Activated CD8-positive, alpha-beta memory T cell treated with anti-CD3 and anti-CD28 coated beads, Interleukin-2, amount 10 ng/mL, durations not matched to agents 7 days and 5 days (primary cell): ENCODE results near the gene COPS6. TPM values are rescaled to one million over a fixed set of nuclear protein-coding genes. Genes with fewer than 3 reads are reported as not detected.
A peak's percentile ranks its signal among the peaks of the same experiment; 100 is the strongest.

ENCODE experiments used
- ATAC-seq: fragments of 150-1000 bp; cut with Tn5 transposase; one replicate; pipeline ENCODE4 v1.10.0; 2021; ENCODE audit warnings: moderate library complexity
- CTCF ChIA-PET: fragments of 350-600 bp; sonication (Branson Sonifier 250); formaldehyde crosslinking; loops from one replicate; lab custom pipeline; 2021; ENCODE audit warnings: antibody characterized with exemption; lab: Charles Lee
- DNase-seq: peaks from one replicate; pipeline ENCODE4 v3.0.0-alpha.2; 2020
- H3K27ac Mint-ChIP-seq: one replicate; pipeline ENCODE4 v1.8.0; 2021; ENCODE audit warnings: mild to moderate bottlenecking, mixed read lengths
- H3K27me3 Mint-ChIP-seq: one replicate; pipeline ENCODE4 v1.8.0; 2021; ENCODE audit warnings: mixed read lengths
- H3K36me3 Mint-ChIP-seq: one replicate; pipeline ENCODE4 v1.8.0; 2021; ENCODE audit warnings: mild to moderate bottlenecking, mixed read lengths
- H3K4me1 Mint-ChIP-seq: one replicate; pipeline ENCODE4 v1.8.0; 2021; ENCODE audit warnings: mixed read lengths
- H3K4me3 Mint-ChIP-seq: one replicate; pipeline ENCODE4 v1.8.0; 2021; ENCODE audit warnings: mild to moderate bottlenecking, moderate library complexity, mixed read lengths
- H3K9me3 Mint-ChIP-seq: one replicate; pipeline ENCODE4 v1.8.0; 2022; ENCODE audit warnings: low read depth, mixed read lengths
- total RNA-seq, 2 experiments: library from RNA; stranded (reverse); gene quantifications; one replicate each; pipeline ENCODE4 v1.2.3, GENCODE V29; 2021

Gene COPS6
- total RNA-seq, 2 experiments from 2014 or later = 81.2 to 90.8 TPM

- ATAC-seq (no peak), DNase-seq (no peak)
- Mint-ChIP-seq H3K4me1 (no peaks in the 10 kb centered on the region), H3K27ac (no peak overlapping the region), H3K27me3 (no peaks in the 10 kb centered on the region), H3K4me3 (no peak overlapping the region), H3K9me3 (peaks cover 5% of the 10 kb centered on the region), H3K36me3 (peaks cover 43% of the 10 kb centered on the region)
- CTCF ChIA-PET = interaction anchor here (0.8 kb wide), 1 partner anchor 68 kb away, joined by 3 read pairs; no protein-coding TSS in a partner anchor
Measured at GRCh38 chr7:100065452-100066186, 23.1 kb upstream of the COPS6 start.

GRCh38 chr7:100066953-100067352, 21.8 kb upstream of the COPS6 start:
- H3K9me3 Mint-ChIP-seq = peaks cover 18% of the 10 kb centered on the region
- no peak for ATAC-seq
- CTCF ChIA-PET = interaction anchor here (1.2 to 1.5 kb wide), 3 partner anchors 9 to 63 kb away, joined by 4 to 5 read pairs (median 5); no protein-coding TSS in a partner anchor
- peaks cover 54% of the 10 kb centered on the region for H3K36me3 Mint-ChIP-seq
- H3K27ac Mint-ChIP-seq = no peak overlapping the region
- DNase-seq = no peak
- H3K27me3 Mint-ChIP-seq = no peaks in the 10 kb centered on the region
- no peak overlapping the region for H3K4me3 Mint-ChIP-seq
- H3K4me1 Mint-ChIP-seq = no peaks in the 10 kb centered on the region

GRCh38 chr7:100069991-100070390, 18.8 kb upstream of the COPS6 start:
- Mint-ChIP-seq H3K36me3 (peaks cover 72% of the 10 kb centered on the region), H3K4me1 (no peaks in the 10 kb centered on the region), H3K27ac (no peak overlapping the region), H3K4me3 (no peak overlapping the region), H3K27me3 (no peaks in the 10 kb centered on the region), H3K9me3 (peaks cover 26% of the 10 kb centered on the region)
- CTCF ChIA-PET = interaction anchor here (1.2 to 1.3 kb wide), 3 partner anchors 9 to 61 kb away, joined by 3 to 5 read pairs (median 3); partner anchors contain the start of gene ZNF3
- DNase-seq (no peak), ATAC-seq (no peak)

- Mint-ChIP-seq H3K4me1 (no peaks in the 10 kb centered on the region), H3K36me3 (peaks cover 78% of the 10 kb centered on the region), H3K27ac (no peak overlapping the region), H3K27me3 (no peaks in the 10 kb centered on the region), H3K4me3 (no peak overlapping the region), H3K9me3 (peaks cover 26% of the 10 kb centered on the region)
- CTCF ChIA-PET = interaction anchor here (1.1 to 1.5 kb wide), 5 partner anchors 10 to 77 kb away, joined by 3 read pairs; partner anchors contain the start of gene ZNF3
- DNase-seq (no peak), ATAC-seq (no peak)
Measured at GRCh38 chr7:100071018-100071723, 17.6 kb upstream of the COPS6 start.

- H3K9me3 Mint-ChIP-seq = peaks cover 26% of the 10 kb centered on the region
- H3K4me1 Mint-ChIP-seq = no peaks in the 10 kb centered on the region
- H3K27ac Mint-ChIP-seq = no peak overlapping the region
- CTCF ChIA-PET = no interaction called here
- no peaks in the 10 kb centered on the region for H3K27me3 Mint-ChIP-seq
- ATAC-seq (no peak), DNase-seq (no peak)
- peaks cover 83% of the 10 kb centered on the region for H3K36me3 Mint-ChIP-seq
- H3K4me3 Mint-ChIP-seq = no peak overlapping the region
Measured at GRCh38 chr7:100072462-100072861, 16.3 kb upstream of the COPS6 start.

GRCh38 chr7:100074841-100075240, 13.9 kb upstream of the COPS6 start:
- no peak overlapping the region for H3K4me3 Mint-ChIP-seq
- no peak overlapping the region for H3K27ac Mint-ChIP-seq
- H3K27me3 Mint-ChIP-seq = no peaks in the 10 kb centered on the region
- H3K9me3 Mint-ChIP-seq = peaks cover 26% of the 10 kb centered on the region
- CTCF ChIA-PET = interaction anchor here (1.4 kb wide), 1 partner anchor 80 kb away, joined by 4 read pairs; no protein-coding TSS in a partner anchor
- ATAC-seq (no peak), DNase-seq (no peak)
- H3K4me1 Mint-ChIP-seq = peaks cover 8% of the 10 kb centered on the region
- peaks cover 85% of the 10 kb centered on the region for H3K36me3 Mint-ChIP-seq

GRCh38 chr7:100075418-100075817, 13.4 kb upstream of the COPS6 start:
- no peak for DNase-seq
- no peak for ATAC-seq
- H3K27me3 Mint-ChIP-seq = no peaks in the 10 kb centered on the region
- peaks cover 79% of the 10 kb centered on the region for H3K36me3 Mint-ChIP-seq
- peaks cover 23% of the 10 kb centered on the region for H3K9me3 Mint-ChIP-seq
- no peak overlapping the region for H3K27ac Mint-ChIP-seq
- CTCF ChIA-PET = interaction anchor here (0.8 to 1.1 kb wide), 2 partner anchors 22 to 99 kb away, joined by 3 to 4 read pairs; partner anchors contain the start of gene AZGP1
- peaks cover 13% of the 10 kb centered on the region for H3K4me1 Mint-ChIP-seq
- H3K4me3 Mint-ChIP-seq = no peak overlapping the region

- ATAC-seq (no peak), DNase-seq (no peak)
- no peak overlapping the region for H3K4me3 Mint-ChIP-seq
- no peaks in the 10 kb centered on the region for H3K27me3 Mint-ChIP-seq
- no peak overlapping the region for H3K27ac Mint-ChIP-seq
- H3K9me3 Mint-ChIP-seq = peaks cover 5% of the 10 kb centered on the region
- H3K36me3 Mint-ChIP-seq = peaks cover 64% of the 10 kb centered on the region
- H3K4me1 Mint-ChIP-seq = peaks cover 24% of the 10 kb centered on the region
- CTCF ChIA-PET = interaction anchor here (0.9 kb wide), 1 partner anchor 25 kb away, joined by 3 read pairs; no protein-coding TSS in a partner anchor
Measured at GRCh38 chr7:100077205-100077604, 11.6 kb upstream of the COPS6 start.

GRCh38 chr7:100079024-100079560, 9.7 kb upstream of the COPS6 start:
- ATAC-seq (no peak), DNase-seq (no peak)
- CTCF ChIA-PET = interaction anchor here (1.2 kb wide), 1 partner anchor 99 kb away, joined by 3 read pairs; no protein-coding TSS in a partner anchor
- no peaks in the 10 kb centered on the region for H3K27me3 Mint-ChIP-seq
- H3K36me3 Mint-ChIP-seq = peaks cover 46% of the 10 kb centered on the region
- no peak overlapping the region for H3K27ac Mint-ChIP-seq
- no peak overlapping the region for H3K4me3 Mint-ChIP-seq
- H3K9me3 Mint-ChIP-seq = no peaks in the 10 kb centered on the region
- H3K4me1 Mint-ChIP-seq = peaks cover 32% of the 10 kb centered on the region

GRCh38 chr7:100080907-100081534, 7.7 kb upstream of the COPS6 start:
- ATAC-seq = no peak
- peak overlapping the region; percentile 88 for H3K4me3 Mint-ChIP-seq
- no peaks in the 10 kb centered on the region for H3K27me3 Mint-ChIP-seq
- H3K36me3 Mint-ChIP-seq = peaks cover 26% of the 10 kb centered on the region
- no peaks in the 10 kb centered on the region for H3K9me3 Mint-ChIP-seq
- DNase-seq = no peak
- CTCF ChIA-PET = interaction anchor here (0.6 to 1.3 kb wide), 7 partner anchors 10 to 87 kb away, joined by 3 to 5 read pairs (median 3); partner anchors contain the start of genes AP4M1 and ZSCAN21
- peaks cover 32% of the 10 kb centered on the region for H3K4me1 Mint-ChIP-seq
- peak overlapping the region; percentile 82 for H3K27ac Mint-ChIP-seq

GRCh38 chr7:100081535-100082102, 7.2 kb upstream of the COPS6 start, which contains the start of gene ZNF3:
TSS of gene ZNF3 (minus strand) at chr7:100081723. CDS start at chr7:100077357, 4,366 bp downstream.
- Mint-ChIP-seq H3K27ac (peak within 1 kb of the TSS; percentile 87), H3K4me3 (peak within 1 kb of the TSS; percentile 88), H3K9me3 (no peaks in the 10 kb centered on the region), H3K4me1 (peaks cover 32% of the 10 kb centered on the region), H3K27me3 (no peaks in the 10 kb centered on the region), H3K36me3 (peaks cover 20% of the 10 kb centered on the region)
- ATAC-seq (peak; percentile 91), DNase-seq (peak; percentile 99)
- CTCF ChIA-PET = interaction anchor here (0.7 to 1.4 kb wide), 20 partner anchors 10 to 695 kb away, joined by 3 to 14 read pairs (median 4); partner anchors contain the start of genes AP4M1, MBLAC1, MCM7 and ZKSCAN1

- no peaks in the 10 kb centered on the region for H3K9me3 Mint-ChIP-seq
- no peaks in the 10 kb centered on the region for H3K27me3 Mint-ChIP-seq
- ATAC-seq = no peak
- no peak for DNase-seq
- H3K27ac Mint-ChIP-seq = peak overlapping the region; percentile 3
- H3K4me1 Mint-ChIP-seq = peaks cover 35% of the 10 kb centered on the region
- H3K36me3 Mint-ChIP-seq = peaks cover 13% of the 10 kb centered on the region
- CTCF ChIA-PET = interaction anchor here (0.6 to 2.0 kb wide), 25 partner anchors 8 to 362 kb away, joined by 3 to 14 read pairs (median 4); partner anchors contain the start of genes AP4M1, MBLAC1, MCM7 and ZKSCAN1
- peak overlapping the region; percentile 88 for H3K4me3 Mint-ChIP-seq
Measured at GRCh38 chr7:100082978-100083377, 5.8 kb upstream of the COPS6 start.
